HAP-1 (cell line): ENCODE measurements around the gene CTU2.

Experiments
- DNase-seq, 2 experiments: peaks; one replicate each; pipeline ENCODE4 v3.0.0-alpha.2; 2016 to 2020; ENCODE audit warnings: low spot score in 2 of 2
- H3K27me3 ChIP-seq: fragments of 250-450 bp; sonication (Bioruptor Pico); 2 replicates; pipeline ENCODE4 v1.5.1; 2020; ENCODE audit warnings: low read depth, mild to moderate bottlenecking, moderate library complexity
- H3K36me3 ChIP-seq: fragments of 250-450 bp; sonication (Bioruptor Pico); replicated peaks from 2 replicates; pipeline ENCODE4 v1.5.1; 2020; ENCODE audit warnings: mild to moderate bottlenecking
- H3K4me1 ChIP-seq: fragments of 250-450 bp; sonication (Bioruptor Pico); 2 replicates; pipeline ENCODE4 v1.5.1; 2020; ENCODE audit warnings: mild to moderate bottlenecking
- H3K4me3 ChIP-seq: fragments of 250-450 bp; sonication (Bioruptor Pico); 2 replicates; pipeline ENCODE4 v1.5.1; 2020; ENCODE audit warnings: mild to moderate bottlenecking, moderate library complexity
- H3K9me3 ChIP-seq: fragments of 250-450 bp; sonication (Bioruptor Pico); 2 replicates; pipeline ENCODE4 v1.5.1; 2020; ENCODE audit warnings: mild to moderate bottlenecking, moderate library complexity
- in situ Hi-C: fragments of 300-500 bp; cut with MboI; formaldehyde crosslinking; loops from 3 replicates; pipeline ENCODE4 v1.14.3; 2020; ENCODE audit warnings: low sequenced_read_pairs, inconsistent platforms, mixed read lengths

Gene CTU2

GRCh38 chr16:88686439-88687253 lies 19.7 kb upstream of the CTU2 start, which contains the start of gene SNAI3:
Gene SNAI3 (minus strand): TSS chr16:88686507. CDS start chr16:88686406, 101 bp downstream.
- in situ Hi-C loops = no loop called here
- H3K27me3 ChIP-seq = peaks cover 8% of the 10 kb centered on the region
- H3K9me3 ChIP-seq = no peaks in the 10 kb centered on the region
- H3K4me3 ChIP-seq = peak within 1 kb of the TSS; percentile 41
- H3K36me3 ChIP-seq = no peaks in the 10 kb centered on the region
- peaks cover 5% of the 10 kb centered on the region; the same call in 1 of the 2 replicates for H3K4me1 ChIP-seq
- DNase-seq = peak; percentile 82 to 93

- H3K9me3 ChIP-seq = no peaks in the 10 kb centered on the region
Measured at GRCh38 chr16:88687254-88687576, 19.1 kb upstream of the CTU2 start.

GRCh38 chr16:88687676-88688012 lies 18.7 kb upstream of the CTU2 start:
- Histone ChIP-seq H3K27me3 (peaks cover 8% of the 10 kb centered on the region), H3K9me3 (no peaks in the 10 kb centered on the region), H3K4me1 (peaks cover 5% of the 10 kb centered on the region; the same call in 1 of the 2 replicates), H3K4me3 (no peak overlapping the region), H3K36me3 (no peaks in the 10 kb centered on the region)
- in situ Hi-C loops = no loop called here
- DNase-seq = no peak

More at GRCh38 chr16:88687254-88687576, 19.1 kb upstream of the CTU2 start:
- no peak for DNase-seq
- H3K4me1 ChIP-seq = peaks cover 5% of the 10 kb centered on the region; the same call in 1 of the 2 replicates
- H3K4me3 ChIP-seq = no peak overlapping the region
- H3K36me3 ChIP-seq = no peaks in the 10 kb centered on the region
- peaks cover 8% of the 10 kb centered on the region for H3K27me3 ChIP-seq
- in situ Hi-C loops = no loop called here

GRCh38 chr16:88688013-88688778 lies 18.1 kb upstream of the CTU2 start:
- Histone ChIP-seq H3K4me1 (peaks cover 5% of the 10 kb centered on the region; the same call in 1 of the 2 replicates), H3K4me3 (no peak overlapping the region), H3K9me3 (no peaks in the 10 kb centered on the region), H3K27me3 (peaks cover 8% of the 10 kb centered on the region), H3K36me3 (no peaks in the 10 kb centered on the region)
- DNase-seq = no peak
- in situ Hi-C loops = no loop called here

- Histone ChIP-seq H3K4me3 (no peak overlapping the region), H3K4me1 (peaks cover 2% of the 10 kb centered on the region; the same call in 1 of the 2 replicates), H3K9me3 (no peaks in the 10 kb centered on the region), H3K27me3 (peaks cover 2% of the 10 kb centered on the region), H3K36me3 (no peaks in the 10 kb centered on the region)
- DNase-seq = no peak
- in situ Hi-C loops = no loop called here
Measured at GRCh38 chr16:88690341-88691128, 15.8 kb upstream of the CTU2 start.

GRCh38 chr16:88691129-88691813 lies 15.0 kb upstream of the CTU2 start:
- no peaks in the 10 kb centered on the region for H3K36me3 ChIP-seq
- H3K4me1 ChIP-seq = no peaks in the 10 kb centered on the region; the same call in 1 of the 2 replicates
- no peaks in the 10 kb centered on the region; the same call in 1 of the 2 replicates for H3K27me3 ChIP-seq
- in situ Hi-C loops = no loop called here
- no peaks in the 10 kb centered on the region for H3K9me3 ChIP-seq
- H3K4me3 ChIP-seq = no peak overlapping the region
- no peak for DNase-seq

GRCh38 chr16:88691924-88692560 lies 14.3 kb upstream of the CTU2 start:
- Histone ChIP-seq H3K9me3 (no peaks in the 10 kb centered on the region), H3K4me3 (no peak overlapping the region), H3K27me3 (no peaks in the 10 kb centered on the region; the same call in 1 of the 2 replicates)

GRCh38 chr16:88692861-88693260 lies 13.4 kb upstream of the CTU2 start:
- H3K4me3 ChIP-seq = no peak overlapping the region
- no peaks in the 10 kb centered on the region; the same call in 1 of the 2 replicates for H3K27me3 ChIP-seq
- H3K4me1 ChIP-seq = no peaks in the 10 kb centered on the region
- peaks cover 4% of the 10 kb centered on the region for H3K36me3 ChIP-seq
- no peak for DNase-seq
- H3K9me3 ChIP-seq = no peaks in the 10 kb centered on the region
- in situ Hi-C loops = no loop called here

More at GRCh38 chr16:88691924-88692560, 14.3 kb upstream of the CTU2 start:
- in situ Hi-C loops = no loop called here
- no peaks in the 10 kb centered on the region for H3K4me1 ChIP-seq
- no peaks in the 10 kb centered on the region; the same call in 1 of the 2 replicates for H3K36me3 ChIP-seq
- DNase-seq = no peak

GRCh38 chr16:88693420-88694177 lies 12.7 kb upstream of the CTU2 start:
- H3K27me3 ChIP-seq = no peaks in the 10 kb centered on the region; the same call in 1 of the 2 replicates
- no peaks in the 10 kb centered on the region for H3K4me1 ChIP-seq
- H3K9me3 ChIP-seq = no peaks in the 10 kb centered on the region
- peaks cover 9% of the 10 kb centered on the region for H3K36me3 ChIP-seq
- H3K4me3 ChIP-seq = no peak overlapping the region
- no peak for DNase-seq
- in situ Hi-C loops = no loop called here

- no peak for DNase-seq
- no peaks in the 10 kb centered on the region for H3K4me1 ChIP-seq
- H3K36me3 ChIP-seq = peaks cover 13% of the 10 kb centered on the region
- no peaks in the 10 kb centered on the region; the same call in 1 of the 2 replicates for H3K27me3 ChIP-seq
- in situ Hi-C loops = no loop called here
- H3K4me3 ChIP-seq = no peak overlapping the region
- no peaks in the 10 kb centered on the region for H3K9me3 ChIP-seq
Measured at GRCh38 chr16:88694221-88695087, 11.8 kb upstream of the CTU2 start.

GRCh38 chr16:88695218-88695617 lies 11.1 kb upstream of the CTU2 start:
- H3K36me3 ChIP-seq = peaks cover 15% of the 10 kb centered on the region
- no peaks in the 10 kb centered on the region for H3K9me3 ChIP-seq
- H3K4me3 ChIP-seq = no peak overlapping the region
- no peak for DNase-seq
- in situ Hi-C loops = no loop called here
- no peaks in the 10 kb centered on the region; the same call in 1 of the 2 replicates for H3K27me3 ChIP-seq
- H3K4me1 ChIP-seq = no peaks in the 10 kb centered on the region
